NOMO-1 treated with dmso at 0.1 percent for 144 hours (cell line): ENCODE measurements around the gene CXCL16.
"Not testable (repeated sequence)": the region's sequence is repeated elsewhere in the genome, so short reads cannot be mapped to it uniquely, and the experiment has no call there.

ENCODE experiments used
- DNase-seq: peaks from one replicate; lab custom pipeline; 2025; ENCODE audit not compliant: unreplicated experiment; lab: John Stamatoyannopoulos, UW

Gene CXCL16

GRCh38 chr17:4722678-4723240, 17.0 kb downstream of the CXCL16 start:
- DNase-seq, result no peak

DNA sequence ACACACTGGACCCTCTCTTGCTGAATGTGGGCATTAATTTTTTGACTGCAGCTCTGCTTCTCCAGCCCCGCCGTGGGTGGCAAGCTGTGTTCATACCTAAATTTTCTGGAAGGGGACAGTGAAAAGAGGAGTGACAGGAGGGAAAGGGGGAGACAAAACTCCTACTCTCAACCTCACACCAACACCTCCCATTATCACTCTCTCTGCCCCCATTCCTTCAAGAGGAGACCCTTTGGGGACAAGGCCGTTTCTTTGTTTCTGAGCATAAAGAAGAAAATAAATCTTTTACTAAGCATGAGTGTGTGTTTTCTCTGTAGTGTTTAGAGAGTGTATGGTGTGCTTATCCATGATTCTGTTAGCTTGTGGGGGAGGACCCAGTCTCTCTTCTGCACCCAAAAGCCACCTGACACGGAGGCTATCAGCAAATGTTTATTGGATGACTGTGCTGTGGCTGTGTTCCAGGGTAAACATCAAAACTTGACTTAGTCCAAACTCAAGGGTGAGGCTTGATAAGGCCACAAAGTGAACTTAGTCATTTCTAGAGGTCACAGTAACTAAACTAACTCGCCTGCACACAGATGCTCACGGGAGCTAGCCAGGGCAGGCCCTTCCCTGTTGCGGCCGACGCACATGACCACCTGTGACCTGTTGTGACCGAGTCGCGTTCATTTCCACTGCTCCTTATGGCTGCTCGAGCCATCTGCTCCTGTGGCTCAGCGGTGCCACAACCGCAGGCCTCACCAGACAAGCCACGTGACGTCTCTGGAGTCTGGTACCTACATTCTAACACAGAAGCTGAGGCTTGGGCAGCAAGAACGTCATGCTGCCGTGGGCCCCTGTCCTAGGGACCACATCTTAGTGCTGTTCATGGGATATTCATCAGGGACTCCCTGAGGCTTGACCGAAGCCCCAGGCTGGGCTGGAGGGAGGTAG, 18.3 kb downstream of the CXCL16 start:
- DNase-seq, result no peak

- no peak for DNase-seq
Observed at GRCh38 chr17:4720787-4721186, 18.9 kb downstream of the CXCL16 start.

- DNase-seq, result no peak
Observed at GRCh38 chr17:4719684-4720221, 20.0 kb downstream of the CXCL16 start.

- DNase-seq, result no peak
Observed at GRCh38 chr17:4719146-4719545, 20.6 kb downstream of the CXCL16 start.

DNA sequence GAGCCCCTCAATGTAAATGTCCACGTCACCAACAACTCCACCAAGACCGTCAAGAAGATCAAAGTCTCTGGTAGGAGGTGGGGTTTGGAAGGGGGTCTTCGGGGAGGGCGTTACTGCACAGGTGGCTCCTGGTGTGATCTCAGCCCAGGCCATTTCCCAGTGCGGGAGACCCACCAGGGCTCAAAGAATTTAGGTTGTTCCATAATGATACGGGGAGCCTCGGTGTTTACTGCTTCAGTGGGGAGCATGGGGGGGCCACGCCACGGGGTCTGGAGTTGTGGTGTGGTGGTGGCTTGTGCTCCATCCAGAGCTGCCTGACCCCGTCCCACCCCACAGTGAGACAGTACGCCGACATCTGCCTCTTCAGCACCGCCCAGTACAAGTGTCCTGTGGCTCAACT, 21.5 kb downstream of the CXCL16 start:
- DNase-seq, result no peak

DNA sequence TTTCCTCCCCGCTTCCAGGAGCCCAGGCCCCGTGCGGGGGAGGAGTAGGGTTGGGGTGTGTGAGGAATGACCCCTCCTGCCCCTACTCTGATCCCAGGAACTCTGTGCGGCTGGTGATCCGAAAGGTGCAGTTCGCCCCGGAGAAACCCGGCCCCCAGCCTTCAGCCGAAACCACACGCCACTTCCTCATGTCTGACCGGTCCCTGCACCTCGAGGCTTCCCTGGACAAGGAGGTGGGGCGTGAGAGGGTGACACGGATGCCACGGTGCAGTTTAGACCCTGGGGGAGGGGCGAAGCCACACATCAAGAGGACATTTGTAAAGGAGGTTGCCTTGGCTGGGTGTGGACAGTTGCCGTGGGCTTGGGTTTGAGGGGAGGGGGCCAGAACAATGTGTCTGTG, 21.9 kb downstream of the CXCL16 start:
- DNase-seq, result no peak

GRCh38 chr17:4716081-4716480, 23.6 kb downstream of the CXCL16 start:
- no peak for DNase-seq

- DNase-seq, result no peak
Observed at GRCh38 chr17:4715063-4715744, 24.5 kb downstream of the CXCL16 start.

- DNase-seq, result not testable (repeated sequence)
Observed at GRCh38 chr17:4714340-4715062, 25.2 kb downstream of the CXCL16 start.

DNA sequence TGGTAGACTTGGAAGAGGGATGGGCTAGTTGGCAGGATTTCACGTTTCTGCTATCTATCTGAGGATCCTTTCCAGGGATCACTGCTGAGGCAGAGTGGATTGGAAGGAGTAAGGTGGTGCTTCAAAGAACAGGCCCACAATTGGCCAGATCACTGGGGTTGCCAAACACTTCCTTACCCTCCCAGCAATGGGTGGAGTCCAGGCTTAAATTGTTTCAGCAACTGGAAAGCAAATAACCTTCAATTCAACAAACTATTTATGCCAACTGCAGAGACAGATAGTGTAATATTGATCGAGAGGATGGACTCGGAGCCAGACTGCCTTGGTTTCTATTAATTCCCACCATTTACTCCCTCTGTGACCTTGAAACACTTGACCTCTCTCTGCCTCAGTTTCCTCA, 27.2 kb downstream of the CXCL16 start:
- no peak for DNase-seq

DNA sequence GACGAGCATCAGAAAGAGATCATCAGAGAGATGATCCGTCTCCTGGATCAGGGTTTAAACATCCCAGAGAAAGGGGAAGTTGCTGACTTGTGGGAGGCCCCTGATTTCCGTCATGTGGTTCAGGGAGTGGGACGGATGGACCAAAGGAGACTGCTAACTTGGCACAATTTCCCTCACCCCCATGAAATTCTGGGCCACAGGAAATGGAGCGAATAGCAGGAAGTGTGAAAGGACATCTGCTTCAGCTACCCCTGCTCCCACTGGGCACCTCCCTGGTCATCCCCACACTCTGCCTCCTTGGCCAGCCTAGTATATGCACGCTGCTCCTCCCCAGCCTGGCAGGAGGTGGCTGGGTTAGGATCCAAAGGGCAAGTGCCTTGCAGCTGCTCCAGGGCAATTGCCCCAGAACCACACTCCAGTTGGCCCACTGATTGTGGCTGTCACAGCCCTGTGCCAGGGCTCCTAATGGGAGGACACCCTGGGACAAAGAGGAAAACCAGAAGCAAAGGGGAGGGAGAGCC, 28.0 kb downstream of the CXCL16 start:
- DNase-seq, result peak; percentile 62

- peak; percentile 62 for DNase-seq
Observed at GRCh38 chr17:4710693-4711634, 28.8 kb downstream of the CXCL16 start.

DNA sequence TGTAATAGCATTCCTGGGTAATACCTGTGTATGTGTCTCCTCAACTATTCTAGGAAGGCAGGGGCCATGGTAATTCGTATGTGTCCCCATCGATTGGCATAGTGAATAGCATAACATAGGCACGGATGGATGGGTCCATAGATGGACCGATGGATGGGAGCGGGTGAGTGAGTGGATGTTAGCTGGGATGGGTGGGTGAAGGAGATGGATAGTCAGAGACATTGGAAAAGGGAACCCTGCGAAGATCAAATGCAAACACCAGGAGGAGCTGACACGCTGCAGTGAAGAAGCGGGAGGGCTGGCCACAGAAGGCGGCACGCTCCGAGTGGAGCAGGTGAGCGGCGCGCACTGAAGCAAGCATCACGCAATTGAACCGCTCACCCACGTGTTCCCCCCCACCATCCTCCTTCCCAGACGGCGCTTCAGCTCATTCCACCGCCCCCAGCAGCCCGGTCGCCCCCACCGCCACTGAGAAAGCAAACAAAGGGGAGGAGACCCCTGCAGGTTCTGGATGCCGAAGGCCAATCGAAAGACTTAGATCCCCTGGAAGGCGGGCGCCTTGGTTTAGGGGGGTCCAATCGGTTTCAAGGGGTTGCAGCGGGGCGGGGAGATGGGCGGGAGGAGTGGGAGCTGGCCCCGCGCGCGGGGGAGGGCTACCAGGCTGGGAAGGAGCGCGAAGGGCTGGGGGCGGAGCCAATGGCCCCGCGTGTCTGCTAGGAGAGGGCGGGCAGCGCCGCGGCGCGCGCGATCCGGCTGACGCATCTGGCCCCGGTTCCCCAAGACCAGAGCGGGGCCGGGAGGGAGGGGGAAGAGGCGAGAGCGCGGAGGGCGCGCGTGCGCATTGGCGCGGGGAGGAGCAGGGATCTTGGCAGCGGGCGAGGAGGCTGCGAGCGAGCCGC, 29.7 kb downstream of the CXCL16 start, which contains the start of gene ARRB2:
Gene ARRB2 (plus strand): TSS at position 839 of the 899 bp plus-strand sequence. CDS start 90 bp downstream, outside the sequence.
- DNase-seq, result peak; percentile 96

GRCh38 chr17:4708436-4708835, 31.3 kb downstream of the CXCL16 start:
- DNase-seq, result no peak

GRCh38 chr17:4706121-4706520, 33.6 kb downstream of the CXCL16 start:
- no peak for DNase-seq

- no peak for DNase-seq
Observed at GRCh38 chr17:4704991-4705390, 34.7 kb downstream of the CXCL16 start.

DNA sequence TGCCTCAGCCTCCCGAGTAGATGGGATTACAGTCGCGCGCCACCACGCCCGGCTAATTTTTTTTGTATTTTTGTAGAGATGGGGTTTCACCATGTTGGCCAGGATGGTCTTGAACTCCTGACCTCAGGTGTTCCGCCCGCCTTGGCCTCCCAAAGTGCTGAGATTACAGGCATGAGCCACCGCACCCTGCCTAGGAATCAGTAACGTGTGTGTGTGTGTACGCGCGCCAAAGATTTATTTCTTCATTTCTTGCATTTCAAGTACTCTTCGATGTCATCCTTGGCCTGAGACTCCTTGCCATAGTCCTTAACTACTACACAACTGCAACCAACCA, 35.2 kb downstream of the CXCL16 start:
- not testable (repeated sequence) for DNase-seq

GRCh38 chr17:4703330-4703691, 36.4 kb downstream of the CXCL16 start:
- no peak for DNase-seq
